ENCODE measurements around the gene PRR7. TPM values are rescaled to one million over a fixed set of nuclear protein-coding genes. Genes with fewer than 3 reads are reported as not detected.

PRR7 gene
- total and polyA plus RNA-seq, 2 of the 13 experiments (the other 11 are each of a cell fraction or from before 2014, with no cell fraction given), result 4.8 to 5.0 TPM

GRCh38 chr5:177425801-177426565 is 20.6 kb upstream of the PRR7 start (continued):
- TF ChIP-seq ZNF703 (CRISPR knock-in tag; IDR thresholded peaks at IDR 0.05; ENCODE audit: borderline replicate concordance) (no peak), ZNF687 (CRISPR knock-in tag; IDR thresholded peaks at IDR 0.05) (peak; percentile 93), ZBTB33 (CRISPR knock-in tag; IDR thresholded peaks at IDR 0.05) (no peak), ZBTB10 (CRISPR knock-in tag; IDR thresholded peaks at IDR 0.05; ENCODE audit: borderline replicate concordance) (no peak), SRF (IDR thresholded peaks at IDR 0.05; ENCODE audit: low read depth, low read length) (peak; percentile 96), ZNF619 (CRISPR knock-in tag; IDR thresholded peaks at IDR 0.05) (0 out of 2 replicates have a peak, but pooled peaks have one; percentile 48), U2AF1 (optimal IDR thresholded peaks at IDR 0.05; ENCODE audit: low read depth, low read length) (peak; percentile 76), ZNF891 (CRISPR knock-in tag; IDR thresholded peaks at IDR 0.05) (no peak), ZNF33B (CRISPR knock-in tag; IDR thresholded peaks at IDR 0.05) (no peak), ZNF644 (CRISPR knock-in tag; IDR thresholded peaks at IDR 0.05; ENCODE audit: low read depth) (no peak), NFE2L2 (IDR thresholded peaks at IDR 0.05; ENCODE audit: low read length) (no peak), ZNF280B (CRISPR knock-in tag; IDR thresholded peaks at IDR 0.05; ENCODE audit: borderline replicate concordance) (0 out of 2 replicates have a peak, but pooled peaks have one; percentile 53), FOXC1 (CRISPR knock-in tag; IDR thresholded peaks at IDR 0.05; ENCODE audit: borderline replicate concordance) (no peak), ZNF678 (CRISPR knock-in tag; IDR thresholded peaks at IDR 0.05) (no peak), ZNF24 (IDR thresholded peaks at IDR 0.05) (no peak), ZKSCAN5 (CRISPR knock-in tag; IDR thresholded peaks at IDR 0.05) (no peak), ZNF513 (CRISPR knock-in tag; conservative IDR thresholded peaks at IDR 0.05) (no peak)

Data from HepG2 (cell line).